ENCODE measurements around the gene TOGARAM1. TPM values are rescaled to one million over a fixed set of nuclear protein-coding genes. Genes with fewer than 3 reads are reported as not detected.

Gene TOGARAM1
- total RNA-seq, 1 experiment from 2014 or later, result 5.9 TPM

DNA sequence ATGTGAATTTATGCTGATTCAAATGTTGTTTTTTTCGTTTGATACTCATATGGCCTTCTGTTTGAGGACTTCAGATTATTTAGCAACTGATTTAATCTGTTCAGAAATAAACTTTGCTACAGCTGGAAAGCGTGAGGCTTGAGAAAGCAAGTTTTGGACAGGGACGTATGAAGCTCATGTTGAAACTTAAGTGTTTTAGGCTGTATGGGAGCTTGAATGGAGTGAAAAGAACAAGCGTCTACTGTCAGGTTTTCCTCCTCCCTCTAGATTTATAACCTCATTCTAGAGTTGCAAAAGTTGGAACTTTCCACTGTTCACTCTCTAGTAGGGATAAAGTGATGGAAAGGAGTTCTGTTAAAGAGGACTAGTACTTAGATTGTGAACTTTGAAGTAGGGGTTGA is 123.0 kb downstream of the TOGARAM1 start:
- no peak overlapping the region for H3K27ac Mint-ChIP-seq (ENCODE audit: unreplicated experiment)
- no peaks in the 10 kb centered on the region for H3K27me3 Mint-ChIP-seq (ENCODE audit: insufficient read depth, unreplicated experiment)
- ChIA-PET CTCF (no interaction called here), POLR2A (no interaction called here)
- TF ChIP-seq, protein P1, sequence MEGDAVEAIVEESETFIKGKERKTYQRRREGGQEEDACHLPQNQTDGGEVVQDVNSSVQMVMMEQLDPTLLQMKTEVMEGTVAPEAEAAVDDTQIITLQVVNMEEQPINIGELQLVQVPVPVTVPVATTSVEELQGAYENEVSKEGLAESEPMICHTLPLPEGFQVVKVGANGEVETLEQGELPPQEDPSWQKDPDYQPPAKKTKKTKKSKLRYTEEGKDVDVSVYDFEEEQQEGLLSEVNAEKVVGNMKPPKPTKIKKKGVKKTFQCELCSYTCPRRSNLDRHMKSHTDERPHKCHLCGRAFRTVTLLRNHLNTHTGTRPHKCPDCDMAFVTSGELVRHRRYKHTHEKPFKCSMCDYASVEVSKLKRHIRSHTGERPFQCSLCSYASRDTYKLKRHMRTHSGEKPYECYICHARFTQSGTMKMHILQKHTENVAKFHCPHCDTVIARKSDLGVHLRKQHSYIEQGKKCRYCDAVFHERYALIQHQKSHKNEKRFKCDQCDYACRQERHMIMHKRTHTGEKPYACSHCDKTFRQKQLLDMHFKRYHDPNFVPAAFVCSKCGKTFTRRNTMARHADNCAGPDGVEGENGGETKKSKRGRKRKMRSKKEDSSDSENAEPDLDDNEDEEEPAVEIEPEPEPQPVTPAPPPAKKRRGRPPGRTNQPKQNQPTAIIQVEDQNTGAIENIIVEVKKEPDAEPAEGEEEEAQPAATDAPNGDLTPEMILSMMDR (IDR thresholded peaks at IDR 0.05; ENCODE audit: insufficient read depth in 1 of 2, low read depth in 1 of 2, low read length in 1 of 2, severe bottlenecking in 1 of 2, unreplicated experiment in 1 of 2), result no peak
- no peak for DNase-seq
- H3K4me3 Mint-ChIP-seq (ENCODE audit: unreplicated experiment), result peak overlapping the region; percentile 85
- H3K4me1 Mint-ChIP-seq (ENCODE audit: low read depth, unreplicated experiment), result peaks cover 17% of the 10 kb centered on the region
- Histone ChIP-seq H3K27me3 (replicated peaks; ENCODE audit: control insufficient read depth, insufficient read depth, low read length) (no peaks in the 10 kb centered on the region), H3K36me3 (ENCODE audit: control insufficient read depth, insufficient read depth, low read length) (no peaks in the 10 kb centered on the region), H3K4me1 (no peaks in the 10 kb centered on the region), H3K9me3 (no peaks in the 10 kb centered on the region), H3K4me3 (ENCODE audit: low read depth, low read length) (peak overlapping the region; percentile 49)
- intact Hi-C loops (cut with micrococcal nuclease; ENCODE audit: unreplicated experiment), result loop anchor here (2.0 to 5.0 kb wide), 2 partner anchors 50 to 123 kb away; partner anchors contain the start of genes FANCM, FKBP3, KLHL28 and TOGARAM1
- BruUV-seq (replicated peaks), result no TSS peak
- peaks cover 13% of the 10 kb centered on the region for H3K36me3 Mint-ChIP-seq (ENCODE audit: insufficient read depth, unreplicated experiment)
- H3K9me3 Mint-ChIP-seq (ENCODE audit: unreplicated experiment), result no peaks in the 10 kb centered on the region

DNA sequence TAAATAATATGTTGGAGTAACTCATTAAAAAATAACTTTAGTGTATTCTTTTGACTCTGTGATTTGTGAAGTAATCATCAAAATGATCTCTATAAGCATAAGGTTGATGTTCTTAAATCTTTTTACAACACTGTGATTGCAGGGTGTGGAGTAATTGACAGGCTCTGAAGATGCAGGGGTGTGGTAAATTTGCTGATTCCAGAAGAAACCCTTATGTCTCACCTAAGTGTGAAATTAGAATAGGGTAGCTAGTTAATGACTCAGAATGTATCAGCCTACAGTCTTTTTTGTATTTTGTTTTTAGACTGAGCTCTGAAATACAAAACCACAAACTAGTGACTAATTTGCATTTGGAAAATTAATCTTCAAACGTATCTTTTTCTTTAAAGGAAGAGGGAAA is 127.8 kb downstream of the TOGARAM1 start:
- ChIA-PET CTCF (no interaction called here), POLR2A (no interaction called here)
- Mint-ChIP-seq H3K27ac (ENCODE audit: unreplicated experiment) (no peak overlapping the region), H3K4me1 (ENCODE audit: low read depth, unreplicated experiment) (peaks cover 11% of the 10 kb centered on the region), H3K36me3 (ENCODE audit: insufficient read depth, unreplicated experiment) (no peaks in the 10 kb centered on the region), H3K4me3 (ENCODE audit: unreplicated experiment) (no peak overlapping the region), H3K9me3 (ENCODE audit: unreplicated experiment) (no peaks in the 10 kb centered on the region), H3K27me3 (ENCODE audit: insufficient read depth, unreplicated experiment) (no peaks in the 10 kb centered on the region)
- Histone ChIP-seq H3K27me3 (replicated peaks; ENCODE audit: control insufficient read depth, insufficient read depth, low read length) (no peaks in the 10 kb centered on the region), H3K4me1 (no peaks in the 10 kb centered on the region), H3K9me3 (no peaks in the 10 kb centered on the region), H3K36me3 (ENCODE audit: control insufficient read depth, insufficient read depth, low read length) (no peaks in the 10 kb centered on the region), H3K4me3 (ENCODE audit: low read depth, low read length) (no peak overlapping the region)
- TF ChIP-seq, protein P1 (IDR thresholded peaks at IDR 0.05; ENCODE audit: insufficient read depth in 1 of 2, low read depth in 1 of 2, low read length in 1 of 2, severe bottlenecking in 1 of 2, unreplicated experiment in 1 of 2), result no peak
- no TSS peak for BruUV-seq (replicated peaks)
- intact Hi-C loops (cut with micrococcal nuclease; ENCODE audit: unreplicated experiment), result no loop called here
- no peak for DNase-seq

DNA sequence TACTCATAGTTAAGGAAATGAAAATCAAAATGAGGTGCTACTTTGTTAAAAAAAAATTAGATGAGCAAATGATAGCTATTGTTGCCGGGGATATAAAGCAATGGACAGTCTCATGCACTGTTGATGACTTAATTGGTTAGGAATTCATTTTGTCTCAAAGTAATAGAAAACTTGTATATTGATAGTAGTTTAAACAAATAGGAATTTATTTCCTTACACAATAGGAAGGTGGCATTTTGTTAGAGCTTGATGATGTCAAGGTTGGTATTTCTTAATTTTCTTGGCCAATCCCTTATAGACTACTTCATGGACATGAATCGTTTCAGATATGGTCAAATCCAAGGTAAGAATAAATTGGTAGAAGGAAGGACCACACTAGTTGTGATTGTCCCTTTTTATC is 129.7 kb downstream of the TOGARAM1 start:
- H3K9me3 Mint-ChIP-seq (ENCODE audit: unreplicated experiment), result no peaks in the 10 kb centered on the region
- BruUV-seq (replicated peaks), result no TSS peak
- H3K4me3 Mint-ChIP-seq (ENCODE audit: unreplicated experiment), result no peak overlapping the region
- H3K4me1 Mint-ChIP-seq (ENCODE audit: low read depth, unreplicated experiment), result peaks cover 5% of the 10 kb centered on the region
- intact Hi-C loops (cut with micrococcal nuclease; ENCODE audit: unreplicated experiment), result no loop called here
- no peak for DNase-seq
- Histone ChIP-seq H3K36me3 (ENCODE audit: control insufficient read depth, insufficient read depth, low read length) (no peaks in the 10 kb centered on the region), H3K4me1 (no peaks in the 10 kb centered on the region), H3K9me3 (no peaks in the 10 kb centered on the region), H3K27me3 (replicated peaks; ENCODE audit: control insufficient read depth, insufficient read depth, low read length) (no peaks in the 10 kb centered on the region), H3K4me3 (ENCODE audit: low read depth, low read length) (no peak overlapping the region)
- CTCF ChIA-PET, result interaction anchor here (0.7 kb wide), 1 partner anchor 164 kb away, joined by 9 read pairs; no protein-coding TSS in a partner anchor
- POLR2A ChIA-PET, result no interaction called here
- no peaks in the 10 kb centered on the region for H3K27me3 Mint-ChIP-seq (ENCODE audit: insufficient read depth, unreplicated experiment)
- TF ChIP-seq, protein P1 (IDR thresholded peaks at IDR 0.05; ENCODE audit: insufficient read depth in 1 of 2, low read depth in 1 of 2, low read length in 1 of 2, severe bottlenecking in 1 of 2, unreplicated experiment in 1 of 2), result no peak
- H3K36me3 Mint-ChIP-seq (ENCODE audit: insufficient read depth, unreplicated experiment), result peaks cover 16% of the 10 kb centered on the region
- H3K27ac Mint-ChIP-seq (ENCODE audit: unreplicated experiment), result no peak overlapping the region

Measured in Caco-2 (cell line).